HG02885 (cell line): ENCODE results near the gene PCDHGC4.

Experiments
- ATAC-seq: cut with Tn5 transposase; IDR thresholded peaks from one replicate; pipeline ENCODE4 v1.9.1; 2021; ENCODE audit warnings: mild to moderate bottlenecking; ENCODE audit not compliant: unreplicated experiment, poor library complexity

Gene PCDHGC4

DNA sequence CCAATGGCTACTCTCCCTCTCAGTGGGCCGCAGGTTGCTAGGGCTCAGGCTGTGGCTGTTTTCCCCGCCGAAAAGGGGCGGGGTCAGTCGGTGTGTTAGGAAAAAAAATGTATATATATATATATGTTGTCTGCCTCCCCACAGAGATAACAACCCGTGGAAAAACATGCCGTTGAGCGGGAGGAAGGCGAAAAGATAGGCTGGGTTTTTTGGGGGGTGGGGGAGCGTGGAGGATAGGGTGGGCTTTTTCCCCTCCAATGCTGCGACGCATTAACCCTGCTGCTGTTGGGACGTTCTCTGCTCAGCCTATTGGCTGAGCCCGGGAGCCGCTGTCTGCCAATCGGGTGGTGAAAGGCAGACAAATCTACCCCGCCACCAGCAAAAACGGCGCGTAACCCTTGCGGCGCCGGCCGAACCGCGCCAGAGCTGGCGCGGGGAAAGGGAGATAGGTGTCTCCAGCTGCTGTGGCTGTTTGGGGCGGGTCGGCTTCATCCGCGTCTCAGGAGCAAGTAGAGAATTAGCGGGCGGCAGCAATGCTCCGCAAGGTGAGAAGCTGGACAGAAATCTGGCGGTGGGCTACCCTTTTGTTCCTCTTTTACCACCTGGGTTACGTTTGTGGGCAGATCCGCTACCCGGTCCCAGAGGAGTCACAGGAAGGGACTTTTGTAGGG is at the start of gene PCDHGC4:
TSS of gene PCDHGC4 (plus strand) at position 390 of the 671 bp plus-strand sequence. CDS start at position 534, 144 bp downstream.
- peak; percentile 65 for ATAC-seq

- ATAC-seq: no peak
Observed at GRCh38 chr5:141437221-141437620, 47.6 kb upstream of the PCDHGC4 start.

DNA sequence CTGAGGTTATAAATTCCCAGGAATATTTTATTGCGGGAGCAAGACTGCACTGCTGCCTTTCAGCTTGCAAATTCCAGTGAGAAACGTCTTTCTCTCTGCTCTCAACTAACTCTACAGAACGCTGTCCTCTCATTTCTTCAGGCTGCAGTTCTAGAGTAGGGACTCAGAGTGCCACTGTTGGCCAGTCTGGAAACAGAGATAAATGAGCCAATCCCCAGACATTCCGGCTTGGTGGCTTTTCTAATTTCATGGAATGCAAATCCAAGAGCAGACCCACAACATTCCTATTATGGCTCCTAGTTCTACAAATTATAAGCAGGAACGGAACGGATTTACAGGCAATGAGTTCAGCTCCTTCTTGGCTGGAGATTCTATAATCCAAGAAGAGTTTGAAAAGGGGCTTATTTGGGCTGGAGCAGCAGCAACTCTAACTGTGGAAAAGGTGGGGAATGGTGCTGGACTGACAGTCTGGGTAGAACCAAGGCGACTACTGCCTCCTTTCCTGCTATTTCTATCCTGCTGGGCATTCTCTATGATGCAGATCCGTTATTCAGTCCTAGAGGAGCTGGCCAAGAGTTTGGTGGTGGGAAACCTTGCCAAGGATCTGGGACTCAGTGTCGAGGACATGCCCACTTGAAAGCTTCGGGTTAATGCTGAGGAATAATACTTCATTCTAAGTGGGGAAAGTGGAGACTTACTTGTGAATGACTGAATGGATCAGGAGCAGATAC is 45.3 kb upstream of the PCDHGC4 start:
- no peak for ATAC-seq

GRCh38 chr5:141440341-141440740 is 44.5 kb upstream of the PCDHGC4 start:
- no peak for ATAC-seq

GRCh38 chr5:141441571-141442170 is 43.2 kb upstream of the PCDHGC4 start:
- no peak for ATAC-seq

DNA sequence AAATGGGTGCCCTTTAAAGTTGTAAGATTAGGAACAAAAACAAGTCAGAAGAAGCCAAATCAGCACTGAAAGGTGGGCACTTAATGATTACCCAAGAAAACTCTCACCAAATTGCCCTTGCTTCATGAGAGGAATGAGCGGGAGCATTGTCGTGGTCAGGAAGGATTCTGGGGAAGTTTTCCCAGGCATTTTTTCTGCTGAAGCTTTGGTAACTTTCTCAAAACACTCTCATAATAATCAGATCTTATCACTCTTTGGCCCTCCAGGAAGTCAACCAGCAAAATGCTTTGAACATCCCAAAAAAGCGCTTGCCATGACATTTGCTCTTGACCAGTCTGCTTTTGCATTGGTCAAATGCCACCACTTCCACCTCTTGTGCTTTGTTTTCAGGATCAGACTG is 19.5 kb upstream of the PCDHGC4 start:
- no peak for ATAC-seq

GRCh38 chr5:141475625-141476131 is 9.2 kb upstream of the PCDHGC4 start, which contains the start of gene PCDHGC3:
PCDHGC3 (plus strand) TSS chr5:141475966; CDS start chr5:141476117, 151 bp downstream.
- peak; percentile 99 for ATAC-seq

- peak; percentile 33 for ATAC-seq
Observed at GRCh38 chr5:141476132-141476911, 8.5 kb upstream of the PCDHGC4 start.

- ATAC-seq: no peak
Observed at GRCh38 chr5:141477044-141477575, 7.7 kb upstream of the PCDHGC4 start.

DNA sequence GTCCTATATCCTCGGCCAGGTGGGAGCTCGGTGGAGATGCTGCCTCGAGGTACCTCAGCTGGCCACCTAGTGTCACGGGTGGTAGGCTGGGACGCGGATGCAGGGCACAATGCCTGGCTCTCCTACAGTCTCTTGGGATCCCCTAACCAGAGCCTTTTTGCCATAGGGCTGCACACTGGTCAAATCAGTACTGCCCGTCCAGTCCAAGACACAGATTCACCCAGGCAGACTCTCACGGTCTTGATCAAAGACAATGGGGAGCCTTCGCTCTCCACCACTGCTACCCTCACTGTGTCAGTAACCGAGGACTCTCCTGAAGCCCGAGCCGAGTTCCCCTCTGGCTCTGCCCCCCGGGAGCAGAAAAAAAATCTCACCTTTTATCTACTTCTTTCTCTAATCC is 7.0 kb upstream of the PCDHGC4 start:
- ATAC-seq: no peak

DNA sequence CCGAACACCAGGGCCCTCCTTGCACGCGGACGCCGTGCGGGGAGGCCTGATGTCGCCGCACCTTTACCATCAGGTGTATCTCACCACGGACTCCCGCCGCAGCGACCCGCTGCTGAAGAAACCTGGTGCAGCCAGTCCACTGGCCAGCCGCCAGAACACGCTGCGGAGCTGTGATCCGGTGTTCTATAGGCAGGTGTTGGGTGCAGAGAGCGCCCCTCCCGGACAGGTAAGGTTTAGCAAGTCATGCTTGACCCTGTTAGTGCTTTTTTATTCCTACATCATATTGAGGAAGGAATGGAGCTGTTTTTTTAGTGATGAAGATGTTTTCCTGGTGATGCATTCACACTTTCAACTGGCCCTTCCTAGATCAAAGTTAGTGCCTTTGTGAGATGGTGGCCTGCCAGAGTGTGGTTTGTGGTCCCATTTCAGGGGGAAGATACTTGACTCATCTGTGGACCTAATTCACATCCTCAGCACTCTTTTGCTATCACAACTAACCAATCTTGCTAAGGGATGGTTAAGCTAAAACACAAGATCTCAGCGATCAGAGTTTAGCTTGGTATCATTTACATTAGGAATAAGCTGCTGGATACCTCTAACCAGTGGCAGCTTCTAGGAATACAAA is 6.4 kb upstream of the PCDHGC4 start:
- ATAC-seq: no peak

DNA sequence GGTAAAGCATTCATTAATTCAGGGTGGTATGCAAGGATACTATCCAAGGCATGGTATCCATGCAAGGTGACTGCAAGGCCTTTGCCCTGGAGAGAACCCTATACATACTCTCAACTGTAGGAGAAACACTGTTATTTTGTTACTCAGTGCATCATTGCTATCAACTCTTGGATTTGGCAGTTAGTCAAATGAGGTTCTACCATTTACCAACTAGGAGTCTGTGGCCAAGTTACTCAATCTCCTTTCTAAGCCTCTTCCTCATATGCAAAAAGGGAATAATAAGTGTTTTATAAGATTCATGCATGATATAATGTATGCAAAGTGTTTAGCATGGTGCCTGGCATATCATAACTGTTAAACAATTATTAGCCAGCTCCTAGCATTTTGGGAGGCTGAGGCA is 5.1 kb upstream of the PCDHGC4 start:
- ATAC-seq: no peak

GRCh38 chr5:141483902-141484301 is 928 bp upstream of the PCDHGC4 start:
- ATAC-seq: no peak

GRCh38 chr5:141484310-141484640 is 555 bp upstream of the PCDHGC4 start:
- no peak for ATAC-seq

GRCh38 chr5:141485321-141486055 is 658 bp downstream of the PCDHGC4 start:
- no peak for ATAC-seq

DNA sequence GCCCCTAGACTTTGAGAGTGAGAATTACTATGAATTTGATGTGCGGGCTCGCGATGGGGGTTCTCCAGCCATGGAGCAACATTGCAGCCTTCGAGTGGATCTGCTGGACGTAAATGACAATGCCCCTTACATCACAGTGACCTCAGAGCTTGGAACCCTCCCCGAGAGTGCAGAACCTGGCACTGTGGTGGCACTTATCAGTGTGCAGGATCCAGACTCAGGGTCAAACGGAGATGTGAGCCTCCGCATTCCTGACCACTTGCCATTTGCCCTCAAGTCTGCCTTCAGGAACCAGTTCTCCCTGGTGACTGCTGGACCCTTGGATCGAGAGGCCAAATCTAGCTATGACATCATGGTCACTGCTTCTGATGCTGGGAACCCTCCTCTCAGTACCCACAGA is 1.3 kb downstream of the PCDHGC4 start:
- no peak for ATAC-seq

DNA sequence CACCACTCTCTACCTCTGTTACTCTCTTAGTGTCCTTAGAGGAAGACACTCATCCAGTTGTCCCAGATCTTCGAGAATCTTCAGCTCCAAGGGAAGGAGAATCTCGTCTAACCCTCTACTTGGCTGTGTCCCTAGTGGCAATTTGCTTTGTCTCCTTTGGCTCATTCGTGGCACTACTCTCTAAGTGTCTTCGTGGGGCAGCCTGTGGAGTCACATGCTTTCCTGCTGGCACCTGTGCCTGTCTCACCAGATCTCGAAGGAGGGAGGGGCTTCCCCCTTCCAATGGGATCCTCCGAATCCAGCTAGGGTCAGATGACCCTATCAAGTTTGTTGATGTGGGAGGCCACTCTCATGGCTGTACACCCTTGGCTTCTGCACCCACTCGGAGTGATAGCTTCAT is 2.3 kb downstream of the PCDHGC4 start:
- ATAC-seq: no peak

DNA sequence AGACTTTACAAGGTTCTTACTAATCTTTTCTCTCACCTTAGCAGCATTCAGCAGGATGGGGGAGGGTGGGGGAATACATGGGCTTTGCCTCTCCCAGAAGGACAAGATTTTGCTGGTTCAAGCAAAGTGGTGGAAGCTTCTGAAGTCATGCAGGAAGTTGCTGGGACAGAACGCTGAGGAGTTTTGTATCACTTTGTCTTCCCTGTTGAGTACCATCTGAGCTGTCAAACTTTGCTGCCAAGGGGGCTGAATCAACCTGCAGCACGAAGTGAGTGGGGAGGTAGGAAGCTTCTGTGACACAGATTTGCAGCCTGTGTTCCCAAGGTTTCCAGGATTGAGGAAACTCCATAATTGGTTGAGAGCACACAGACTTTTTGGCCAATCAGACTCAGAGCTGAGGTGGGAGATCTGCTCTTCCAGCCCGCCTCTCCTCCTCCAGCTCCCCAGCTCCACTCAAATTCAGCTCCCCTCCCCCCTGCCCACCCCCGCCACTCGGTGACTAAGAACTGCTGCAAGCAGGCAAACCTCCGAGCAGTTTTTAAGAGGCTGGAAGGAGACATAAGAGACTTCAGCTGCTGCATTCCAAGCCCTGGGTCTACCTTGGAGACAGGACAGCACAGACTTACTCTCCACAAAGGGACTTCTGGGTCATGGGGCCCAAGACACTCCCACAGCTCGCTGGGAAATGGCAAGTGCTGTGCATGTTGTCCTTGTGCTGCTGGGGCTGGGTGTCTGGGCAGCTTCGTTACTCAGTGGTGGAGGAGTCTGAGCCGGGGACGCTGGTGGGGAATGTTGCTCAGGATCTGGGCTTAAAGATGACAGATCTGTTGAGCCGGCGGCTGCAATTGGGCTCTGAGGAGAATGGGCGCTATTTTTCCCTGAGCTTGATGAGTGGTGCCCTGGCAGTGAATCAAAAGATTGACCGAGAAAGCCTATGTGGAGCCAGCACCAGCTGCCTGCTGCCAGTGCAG is 4.0 kb downstream of the PCDHGC4 start, which contains the start of gene PCDHGC5:
TSS of gene PCDHGC5 (plus strand) at position 491 of the 971 bp plus-strand sequence. CDS start at position 651, 160 bp downstream.
- ATAC-seq: no peak
